GM21390 (cell line): ENCODE results near the gene PNP.

Experiments used
- ATAC-seq: cut with Tn5 transposase; IDR thresholded peaks from one replicate; pipeline ENCODE4 v1.9.1; 2021; ENCODE audit not compliant: unreplicated experiment

The PNP gene

GRCh38 chr14:20454516-20455354, 14.5 kb upstream of the PNP start, which contains the start of the genes APEX1 and OSGEP:
Gene APEX1, plus strand, starts transcription at chr14:20455226. Its CDS starts 420 bp downstream, at chr14:20455646.
Gene OSGEP, minus strand, starts transcription at chr14:20454812. Its CDS starts 129 bp downstream, at chr14:20454683.
- ATAC-seq: peak; percentile 86

- ATAC-seq: peak; percentile 41
Observed at GRCh38 chr14:20455355-20456300, 13.6 kb upstream of the PNP start.

GRCh38 chr14:20456971-20457370, 12.2 kb upstream of the PNP start:
- no peak for ATAC-seq

- no peak for ATAC-seq
Observed at GRCh38 chr14:20458031-20458789, 11.0 kb upstream of the PNP start.

- peak; percentile 6 for ATAC-seq
Observed at GRCh38 chr14:20460458-20461224, 8.6 kb upstream of the PNP start.

GRCh38 chr14:20461225-20462141, 7.7 kb upstream of the PNP start, which contains the start of gene PIP4P1:
Gene PIP4P1, minus strand, starts transcription at chr14:20461434. Its CDS starts 109 bp downstream, at chr14:20461325.
- peak; percentile 91 for ATAC-seq

GRCh38 chr14:20468764-20469241, 403 bp upstream of the PNP start:
- ATAC-seq: peak; percentile 6

- ATAC-seq: peak; percentile 28
Observed at GRCh38 chr14:20469890-20470602, 840 bp downstream of the PNP start.

- no peak for ATAC-seq
Observed at GRCh38 chr14:20470603-20470901, 1.3 kb downstream of the PNP start.

GRCh38 chr14:20472536-20473169, 3.4 kb downstream of the PNP start:
- no peak for ATAC-seq

GRCh38 chr14:20476776-20477175, 7.6 kb downstream of the PNP start:
- no peak for ATAC-seq

GRCh38 chr14:20477211-20477876, 8.1 kb downstream of the PNP start:
- no peak for ATAC-seq

GRCh38 chr14:20478894-20479293, 9.7 kb downstream of the PNP start:
- no peak for ATAC-seq

- no peak for ATAC-seq
Observed at GRCh38 chr14:20482382-20482781, 13.2 kb downstream of the PNP start.

- ATAC-seq: no peak
Observed at GRCh38 chr14:20485900-20486299, 16.7 kb downstream of the PNP start.

GRCh38 chr14:20486684-20487395, 17.6 kb downstream of the PNP start:
- no peak for ATAC-seq

- no peak for ATAC-seq
Observed at GRCh38 chr14:20487396-20487725, 18.2 kb downstream of the PNP start.
